K562 (cell line): ENCODE measurements around the gene PRMT2. TPM values are rescaled to one million over a fixed set of nuclear protein-coding genes. Genes with fewer than 3 reads are reported as not detected.
A peak's percentile ranks its signal among the peaks of the same experiment; 100 is the strongest.

Experiments
- ELF1 ChIP-seq: fragments of 200-800 bp; sonication (Bioruptor generic); IDR thresholded peaks from 2 replicates; pipeline ENCODE4 v1.6.1; 2016; ENCODE audit warnings: missing genetic modification characterization, missing compliant biosample characterization
- ETS1 ChIP-seq: conservative IDR thresholded peaks from 2 replicates; pipeline ENCODE4 v1.6.1; 2011; ENCODE audit warnings: low read depth, mild to moderate bottlenecking, low read length; ENCODE audit not compliant: control insufficient read depth
- ETS2 ChIP-seq: IDR thresholded peaks from 2 replicates; pipeline ENCODE4 v1.6.1; 2016; ENCODE audit warnings: borderline replicate concordance, missing genetic modification characterization, mild to moderate bottlenecking, moderate library complexity, missing compliant biosample characterization; ENCODE audit not compliant: poor library complexity, severe bottlenecking
- FOXJ3 ChIP-seq: sonication (generic); formaldehyde crosslinking; IDR thresholded peaks from 2 replicates; pipeline ENCODE4 v1.4.0; 2020; ENCODE audit warnings: mild to moderate bottlenecking, missing genetic modification reagents
- KLF13 ChIP-seq: fragments of 450-650 bp; IDR thresholded peaks from 2 replicates; pipeline ENCODE4 v1.6.1; 2016; ENCODE audit warnings: missing genetic modification characterization, low read depth, mild to moderate bottlenecking, missing compliant biosample characterization, moderate library complexity, borderline replicate concordance
- RBM14 ChIP-seq: fragments of 200-400 bp; formaldehyde crosslinking; IDR thresholded peaks from 2 replicates; pipeline ENCODE4 v1.6.1; 2018; ENCODE audit warnings: low read depth, mild to moderate bottlenecking, low read length, moderate library complexity, borderline replicate concordance; ENCODE audit not compliant: insufficient read depth
- RBM15 ChIP-seq: fragments of 200-400 bp; formaldehyde crosslinking; IDR thresholded peaks from 2 replicates; pipeline ENCODE4 v1.6.1; 2018; ENCODE audit warnings: mild to moderate bottlenecking, low read length, moderate library complexity; ENCODE audit not compliant: insufficient read depth
- ZNF280A ChIP-seq: fragments of 450-650 bp; IDR thresholded peaks from 2 replicates; pipeline ENCODE4 v1.6.1; 2018; ENCODE audit warnings: mild to moderate bottlenecking, low read depth; ENCODE audit not compliant: partially characterized antibody
- ZNF395 ChIP-seq: fragments of 200-800 bp; sonication (Bioruptor generic); IDR thresholded peaks from 2 replicates; pipeline ENCODE4 v1.6.1; 2017; ENCODE audit warnings: missing genetic modification characterization, missing compliant biosample characterization
- ZNF444 ChIP-seq: fragments of 250-450 bp; sonication (Bioruptor Pico); IDR thresholded peaks from 2 replicates; pipeline ENCODE4 v1.4.0; 2020; ENCODE audit warnings: mild to moderate bottlenecking, moderate library complexity
- ZNF75A ChIP-seq: fragments of 450-650 bp; formaldehyde crosslinking; IDR thresholded peaks from 2 replicates; pipeline ENCODE4 v1.4.0; 2020; ENCODE audit warnings: mild to moderate bottlenecking
- polyA plus RNA-seq, 8 experiments: library from polyadenylated mRNA; depleted of rRNA in 4 of 8; stranded (reverse) in 5 of 8; unstranded in 3 of 8; fragments of >200 nt; fragmentation: Nextera tagmentation in 2 of 8; fragmentation: Illumina TruSeq in 1 of 8; extraction: Ambion mirVana in 2 of 8; extraction: Trizol in 1 of 8; gene quantifications; 2 replicates each; pipeline versions ENCODE4 v1.2.1 to v1.2.3, GENCODE V29; 2011 to 2014; ENCODE audit warnings: inconsistent platforms in 1 of 8, missing spikeins in 1 of 8
- total RNA-seq, 7 experiments: library from RNA; depleted of rRNA in 6 of 7; stranded (reverse); fragments of >200 nt in 6 of 7; fragmentation: Illumina TruSeq in 2 of 7; extraction: Trizol in 2 of 7; gene quantifications; 2 replicates each; pipeline versions ENCODE4 v1.2.1 to v1.2.3, GENCODE V29; 2011 to 2021; ENCODE audit warnings: low replicate concordance in 1 of 7
- TF ChIP-seq, protein P1 (sequence below), 2 experiments: fragments of 450-650 bp; formaldehyde crosslinking in 1 of 2; IDR thresholded peaks; 2 replicates each; pipeline versions ENCODE4 v1.4.0 to v1.6.1; 2014 to 2020; ENCODE audit warnings: mild to moderate bottlenecking in 2 of 2, borderline replicate concordance in 1 of 2, low read depth in 1 of 2

Gene PRMT2
- total and polyA plus RNA-seq, 9 of the 15 experiments (the other 6 are each of a cell fraction or from before 2014, with no cell fraction given) = 37.2 to 85.7 (median 59.3) TPM

GRCh38 chr21:46635324-46636180, at the start of gene PRMT2 (continued):
- TF ChIP-seq ZNF280A (no peak), KLF13 (peak; percentile 99), FOXJ3 (CRISPR knock-in tag) (no peak), ZNF444 (CRISPR knock-in tag) (no peak), RBM14 (no peak), ZNF395 (CRISPR knock-in tag) (0 out of 2 replicates have a peak, but pooled peaks have one; percentile 27), ZNF75A (CRISPR knock-in tag) (no peak), ELF1 (tag) (peak; percentile 52), RBM15 (no peak), ETS1 (peak; percentile 66; the same call in 1 of the 2 replicates), ETS2 (no peak)
- TF ChIP-seq, protein P1, sequence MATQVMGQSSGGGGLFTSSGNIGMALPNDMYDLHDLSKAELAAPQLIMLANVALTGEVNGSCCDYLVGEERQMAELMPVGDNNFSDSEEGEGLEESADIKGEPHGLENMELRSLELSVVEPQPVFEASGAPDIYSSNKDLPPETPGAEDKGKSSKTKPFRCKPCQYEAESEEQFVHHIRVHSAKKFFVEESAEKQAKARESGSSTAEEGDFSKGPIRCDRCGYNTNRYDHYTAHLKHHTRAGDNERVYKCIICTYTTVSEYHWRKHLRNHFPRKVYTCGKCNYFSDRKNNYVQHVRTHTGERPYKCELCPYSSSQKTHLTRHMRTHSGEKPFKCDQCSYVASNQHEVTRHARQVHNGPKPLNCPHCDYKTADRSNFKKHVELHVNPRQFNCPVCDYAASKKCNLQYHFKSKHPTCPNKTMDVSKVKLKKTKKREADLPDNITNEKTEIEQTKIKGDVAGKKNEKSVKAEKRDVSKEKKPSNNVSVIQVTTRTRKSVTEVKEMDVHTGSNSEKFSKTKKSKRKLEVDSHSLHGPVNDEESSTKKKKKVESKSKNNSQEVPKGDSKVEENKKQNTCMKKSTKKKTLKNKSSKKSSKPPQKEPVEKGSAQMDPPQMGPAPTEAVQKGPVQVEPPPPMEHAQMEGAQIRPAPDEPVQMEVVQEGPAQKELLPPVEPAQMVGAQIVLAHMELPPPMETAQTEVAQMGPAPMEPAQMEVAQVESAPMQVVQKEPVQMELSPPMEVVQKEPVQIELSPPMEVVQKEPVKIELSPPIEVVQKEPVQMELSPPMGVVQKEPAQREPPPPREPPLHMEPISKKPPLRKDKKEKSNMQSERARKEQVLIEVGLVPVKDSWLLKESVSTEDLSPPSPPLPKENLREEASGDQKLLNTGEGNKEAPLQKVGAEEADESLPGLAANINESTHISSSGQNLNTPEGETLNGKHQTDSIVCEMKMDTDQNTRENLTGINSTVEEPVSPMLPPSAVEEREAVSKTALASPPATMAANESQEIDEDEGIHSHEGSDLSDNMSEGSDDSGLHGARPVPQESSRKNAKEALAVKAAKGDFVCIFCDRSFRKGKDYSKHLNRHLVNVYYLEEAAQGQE (IDR thresholded peaks at IDR 0.05; ENCODE audit: borderline replicate concordance) = no peak; the same call in 1 of the 2 replicates
- TF ChIP-seq, protein P1 (CRISPR knock-in tag; IDR thresholded peaks at IDR 0.05; ENCODE audit: low read depth) = peak; percentile 80
